GM21447 (cell line): Measurements from ENCODE around the gene DNAJC17.

Experiments used
- ATAC-seq: cut with Tn5 transposase; IDR thresholded peaks from one replicate; pipeline ENCODE4 v1.9.1; 2021; ENCODE audit not compliant: unreplicated experiment

DNAJC17 gene

GRCh38 chr15:40831861-40832260, 24.6 kb upstream of the DNAJC17 start:
- ATAC-seq: no peak

DNA sequence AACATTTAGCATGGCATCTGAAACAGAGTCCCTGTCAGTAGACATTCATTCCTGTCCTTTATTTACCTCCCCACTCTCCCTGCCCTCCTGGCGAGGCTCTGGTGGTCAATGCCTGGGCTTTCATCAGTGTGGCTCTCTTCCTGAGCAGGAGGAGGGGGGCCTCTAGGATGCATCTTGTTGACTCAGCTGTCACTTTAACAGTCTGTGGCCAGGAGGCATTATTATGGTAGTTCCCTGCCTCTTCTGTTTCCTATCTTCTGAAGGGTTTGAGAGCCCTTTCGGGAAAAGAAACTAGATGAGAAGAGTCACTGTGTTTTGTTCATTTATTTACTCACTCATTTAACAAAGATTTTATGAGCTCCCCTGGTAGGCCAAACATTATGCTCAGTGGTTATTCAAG, 23.6 kb upstream of the DNAJC17 start:
- no peak for ATAC-seq

DNA sequence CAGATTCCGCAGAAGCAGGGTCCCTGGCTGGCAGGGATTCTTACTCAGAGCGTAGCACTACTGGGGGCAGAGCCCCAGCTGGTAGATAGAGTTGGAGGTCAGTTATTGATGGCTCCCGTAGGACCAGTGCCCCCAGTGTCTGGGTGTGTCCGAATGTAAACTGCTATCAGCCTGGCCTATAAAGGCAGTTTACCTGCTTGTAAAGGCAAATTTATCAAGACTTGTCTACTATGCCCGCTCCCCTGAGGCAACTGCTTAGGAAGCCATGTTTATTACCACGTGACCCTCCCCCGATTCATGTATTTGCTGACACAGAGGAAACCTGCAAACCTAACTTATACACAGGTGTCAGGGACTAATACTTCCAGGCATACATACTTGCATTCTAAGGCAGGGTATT, 21.8 kb upstream of the DNAJC17 start:
- ATAC-seq: no peak

DNA sequence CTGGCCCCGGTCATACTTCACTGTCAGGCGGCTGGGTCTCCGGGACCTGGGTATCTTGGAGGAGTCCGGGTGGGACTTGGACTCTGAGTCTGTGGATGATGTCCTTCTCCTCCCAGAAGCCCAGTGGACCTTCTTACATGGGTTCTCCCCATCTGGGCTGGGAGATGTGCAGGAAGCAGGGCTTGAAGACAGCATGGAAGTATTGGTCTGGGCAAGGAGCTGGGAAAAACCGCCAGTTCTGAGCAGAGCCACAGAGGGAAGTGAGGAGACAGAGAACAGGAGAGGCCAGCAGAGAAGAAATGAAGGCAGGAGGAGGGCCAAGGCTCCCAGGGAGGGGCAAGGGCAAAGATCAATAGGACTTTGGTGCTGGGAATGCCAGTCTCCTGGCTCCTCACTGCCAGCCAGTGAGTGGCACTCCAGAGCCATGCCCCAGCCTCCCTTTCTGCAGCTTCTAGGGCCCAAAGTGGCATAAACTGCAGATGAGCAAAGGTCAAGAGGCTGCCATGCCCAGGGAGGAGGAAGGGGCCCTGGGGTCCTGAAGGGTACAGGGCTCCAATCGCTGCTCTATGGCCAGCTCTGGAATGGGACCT, 21.3 kb upstream of the DNAJC17 start, which contains the start of gene PPP1R14D:
Gene PPP1R14D, minus strand, starts transcription at position 262 of the 590 bp plus-strand sequence. Its CDS starts 67 bp downstream, at position 195.
- ATAC-seq: no peak

DNA sequence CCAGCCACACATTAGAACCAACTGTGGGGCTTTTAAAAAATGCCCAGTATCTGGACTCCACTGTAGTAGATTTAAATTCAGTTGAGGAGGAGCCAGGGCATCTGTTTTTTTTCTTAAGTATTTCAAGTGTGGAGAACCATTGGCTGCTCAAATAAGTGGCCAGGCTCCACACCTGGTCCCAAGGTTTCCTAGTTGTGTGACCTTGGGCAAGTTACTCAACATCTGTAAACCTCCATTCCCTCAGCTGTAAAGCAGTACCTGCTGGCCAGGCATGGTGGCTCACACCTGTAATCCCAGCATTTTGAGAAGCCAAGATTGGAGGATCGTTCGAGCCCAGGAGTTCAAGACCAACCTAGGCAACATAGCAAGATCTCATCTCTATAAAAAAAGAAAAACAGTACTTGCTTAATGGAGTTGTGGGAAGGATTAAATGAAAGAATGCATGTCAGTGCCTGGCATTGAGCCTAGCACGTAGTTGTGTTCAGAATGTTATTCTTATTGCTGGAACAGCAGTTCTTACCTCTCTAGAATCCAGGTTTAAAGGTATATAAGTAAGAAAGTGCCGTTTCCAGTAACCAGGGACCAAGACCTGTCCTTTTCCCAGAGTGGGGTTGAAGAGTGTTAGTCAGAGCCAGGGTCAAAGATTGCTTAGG, 19.3 kb upstream of the DNAJC17 start:
- ATAC-seq: no peak

DNA sequence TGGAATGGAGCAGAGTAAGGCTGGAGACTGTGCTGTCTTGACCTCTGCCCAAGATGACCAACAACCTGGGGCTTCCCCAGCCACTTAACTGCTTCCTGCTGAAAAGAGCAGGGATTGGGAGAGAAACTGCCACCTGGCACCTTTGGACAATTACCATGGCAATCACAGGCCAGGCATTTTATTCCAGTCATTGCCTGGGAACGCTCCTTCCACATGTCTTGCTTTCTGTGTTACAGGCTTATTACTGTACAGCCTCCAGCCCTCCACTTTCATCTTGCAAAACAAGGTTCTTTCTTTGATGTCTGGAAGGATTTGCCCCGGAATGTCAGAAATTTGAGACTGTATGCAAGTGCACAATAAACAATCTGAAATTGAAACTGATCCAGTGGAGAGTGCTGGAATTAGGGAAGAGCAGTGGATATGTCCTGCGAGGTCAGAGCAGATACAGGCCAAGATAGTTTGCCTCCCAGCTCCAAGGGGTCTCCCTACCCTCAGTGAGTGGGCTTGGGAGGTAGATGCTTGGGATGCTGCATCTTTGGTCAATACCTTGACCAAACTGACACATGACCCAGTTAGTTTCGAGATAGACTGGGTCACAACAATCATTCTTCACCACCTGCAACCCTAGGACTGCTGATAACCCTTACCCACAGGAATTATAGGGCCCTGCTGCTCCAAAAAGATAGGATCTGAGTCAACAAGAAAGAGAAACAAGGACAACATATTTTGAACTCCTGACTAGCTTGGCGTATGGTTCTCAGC, 18.6 kb upstream of the DNAJC17 start:
- no peak for ATAC-seq

DNA sequence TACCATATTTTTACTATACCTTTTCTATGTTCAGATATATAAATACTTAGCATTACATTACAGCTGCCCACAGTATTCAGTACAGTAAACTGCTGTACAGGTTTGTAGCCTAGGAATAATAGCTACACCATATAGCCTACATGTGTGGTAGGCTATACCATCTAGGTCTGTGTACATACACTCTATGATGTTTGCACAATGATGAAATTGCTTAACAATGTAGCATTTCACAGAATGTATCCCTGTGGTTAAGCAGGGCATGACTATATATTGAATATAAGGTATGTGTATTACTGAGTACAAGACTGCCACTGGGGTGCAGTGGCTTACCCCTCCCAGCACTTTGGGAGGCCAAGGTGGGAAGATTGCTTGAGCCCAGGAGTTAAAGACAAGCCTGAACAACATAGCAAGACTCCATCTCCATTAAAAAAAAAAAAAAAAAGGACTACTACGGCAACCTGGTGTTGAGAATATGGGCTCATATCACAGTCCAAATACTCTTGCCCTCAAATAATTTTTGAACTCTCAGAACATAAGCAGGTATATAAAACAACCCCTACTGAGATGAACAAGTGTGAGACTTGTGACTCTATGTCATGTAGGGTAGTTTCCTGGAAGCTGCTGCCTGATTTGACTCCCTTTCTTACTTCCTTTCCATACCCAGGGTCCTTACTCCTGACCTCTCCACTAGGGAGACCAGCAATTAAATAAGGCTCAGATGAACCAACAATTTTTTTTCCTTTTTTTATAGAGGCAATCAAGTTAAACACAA, 16.5 kb upstream of the DNAJC17 start:
- no peak for ATAC-seq

DNA sequence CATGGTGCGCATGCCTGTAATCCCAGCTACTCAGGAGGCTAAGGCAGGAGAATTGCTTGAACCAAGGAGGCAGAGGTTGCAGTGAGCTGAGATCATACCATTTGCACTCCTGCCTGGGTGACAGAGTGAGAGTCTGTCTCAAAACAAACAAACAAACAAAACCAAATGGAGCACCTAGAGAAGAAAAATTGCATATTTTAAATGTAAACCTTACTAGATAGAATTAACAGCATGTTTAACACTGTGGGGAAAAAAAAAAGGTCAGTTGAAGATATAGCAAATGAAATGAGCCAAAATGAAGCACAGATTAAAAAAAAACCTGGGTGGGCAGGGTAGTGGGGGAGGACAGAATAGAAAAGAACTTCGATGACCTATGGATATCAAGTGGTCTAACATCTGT, 13.9 kb upstream of the DNAJC17 start:
- no peak for ATAC-seq

- no peak for ATAC-seq
Observed at GRCh38 chr15:40819048-40819447, 11.8 kb upstream of the DNAJC17 start.

DNA sequence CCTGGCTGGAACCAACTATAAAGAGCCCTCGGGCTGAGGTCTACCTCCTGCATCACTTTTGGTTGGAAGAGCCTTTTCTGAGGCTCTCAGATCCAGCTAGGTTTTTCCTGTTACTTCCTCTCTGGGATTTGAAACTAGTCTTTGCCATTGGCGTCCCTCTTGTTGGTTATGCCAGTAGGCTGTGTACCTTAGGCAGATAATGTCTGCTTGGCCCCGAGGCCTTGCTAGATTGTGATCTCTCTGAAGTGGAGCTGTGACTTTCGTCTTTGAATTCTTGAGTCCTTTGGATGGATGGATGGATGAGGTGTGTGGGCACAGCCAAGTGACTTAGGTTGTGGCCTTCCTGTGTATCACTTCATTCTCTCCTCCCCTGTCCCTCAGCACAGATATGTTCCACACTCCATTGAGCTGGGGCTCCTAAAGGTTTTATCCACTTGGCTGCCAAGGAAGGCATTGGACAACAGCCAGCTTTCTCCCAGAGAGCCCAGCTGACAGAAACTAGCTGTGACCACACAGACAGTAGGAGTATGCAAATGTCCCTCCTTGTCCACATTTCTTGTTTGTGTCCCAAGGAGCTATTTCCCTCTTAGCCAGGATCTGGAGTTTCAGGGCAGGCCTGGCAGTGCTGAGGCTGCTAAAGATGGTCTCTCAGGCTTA, 7.9 kb upstream of the DNAJC17 start:
- no peak for ATAC-seq

DNA sequence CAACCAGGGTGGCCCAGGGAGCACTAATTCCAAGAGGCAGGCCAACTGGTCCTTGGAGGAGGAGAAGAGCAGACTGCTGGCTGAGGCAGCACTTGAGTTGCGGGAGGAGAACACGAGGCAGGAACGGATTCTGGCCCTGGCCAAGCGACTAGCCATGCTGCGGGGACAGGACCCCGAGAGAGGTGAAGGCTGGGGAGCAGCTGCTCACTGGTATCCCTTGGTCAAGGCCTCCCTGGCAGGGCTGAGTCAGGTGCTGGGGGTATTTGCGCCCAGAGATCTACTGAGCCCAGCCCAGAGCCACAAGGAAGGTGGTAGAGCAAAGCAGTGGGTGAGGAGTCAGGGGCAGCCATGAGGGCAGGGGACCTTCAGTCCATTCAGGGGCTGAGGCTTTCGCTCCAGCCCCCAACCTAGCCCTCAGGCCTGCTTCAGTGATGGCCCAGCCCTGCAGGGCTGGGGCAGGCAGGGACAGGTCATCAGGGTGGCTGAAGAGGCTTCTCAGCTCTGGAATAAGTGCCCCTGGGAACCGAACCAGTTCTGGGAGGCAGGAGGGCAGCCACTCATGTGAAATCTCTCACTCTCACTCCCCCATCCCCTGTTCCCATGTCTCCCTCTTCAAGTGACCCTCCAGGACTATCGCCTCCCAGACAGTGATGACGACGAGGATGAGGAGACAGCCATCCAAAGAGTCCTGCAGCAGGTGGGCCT, 5.6 kb upstream of the DNAJC17 start:
- no peak for ATAC-seq

DNA sequence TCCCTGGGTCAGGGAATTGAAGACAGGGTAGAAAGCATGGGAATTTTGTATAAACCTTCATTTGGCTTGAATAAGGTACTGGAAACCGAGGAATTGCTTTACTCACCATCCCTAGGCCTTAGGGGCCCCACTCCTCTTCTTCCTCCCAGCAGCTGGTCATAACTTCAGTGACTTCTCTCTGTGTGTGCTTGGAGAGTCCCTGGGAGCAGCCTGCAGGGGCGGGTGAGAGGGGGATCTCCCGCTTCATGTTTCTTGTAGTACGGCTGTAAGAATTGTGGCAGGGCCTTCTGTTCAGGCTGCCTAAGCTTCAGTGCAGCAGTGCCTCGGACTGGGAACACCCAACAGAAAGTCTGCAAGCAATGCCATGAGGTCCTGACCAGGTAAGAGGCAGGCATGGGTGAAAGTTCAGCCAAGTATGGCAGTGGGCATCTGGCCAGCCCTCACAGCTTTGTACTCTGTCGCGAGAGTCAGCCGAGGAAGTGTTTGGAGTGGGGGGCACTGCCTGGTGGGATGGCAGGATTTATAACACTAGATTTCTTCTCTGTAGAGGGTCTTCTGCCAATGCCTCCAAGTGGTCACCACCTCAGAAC, 1.7 kb upstream of the DNAJC17 start:
- no peak for ATAC-seq

GRCh38 chr15:40807888-40808461, 702 bp upstream of the DNAJC17 start:
- no peak for ATAC-seq

DNA sequence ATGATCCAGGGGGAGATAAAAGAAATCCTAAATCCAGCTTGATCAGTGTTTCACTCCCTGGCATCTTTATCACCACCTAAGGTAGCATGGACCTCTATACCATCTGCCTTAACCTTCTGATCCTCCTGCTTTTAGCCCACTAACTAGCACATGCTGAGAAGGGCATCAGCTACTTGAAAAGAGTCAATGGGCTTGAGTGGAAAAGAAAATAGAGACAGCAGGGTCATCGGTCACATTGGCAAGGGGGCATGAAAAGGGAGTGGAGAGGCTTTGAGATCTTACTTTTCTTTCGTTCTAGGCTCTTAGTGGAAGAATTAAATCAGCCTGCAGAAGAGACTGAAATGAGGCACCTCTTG, 623 bp downstream of the DNAJC17 start:
- ATAC-seq: no peak

DNA sequence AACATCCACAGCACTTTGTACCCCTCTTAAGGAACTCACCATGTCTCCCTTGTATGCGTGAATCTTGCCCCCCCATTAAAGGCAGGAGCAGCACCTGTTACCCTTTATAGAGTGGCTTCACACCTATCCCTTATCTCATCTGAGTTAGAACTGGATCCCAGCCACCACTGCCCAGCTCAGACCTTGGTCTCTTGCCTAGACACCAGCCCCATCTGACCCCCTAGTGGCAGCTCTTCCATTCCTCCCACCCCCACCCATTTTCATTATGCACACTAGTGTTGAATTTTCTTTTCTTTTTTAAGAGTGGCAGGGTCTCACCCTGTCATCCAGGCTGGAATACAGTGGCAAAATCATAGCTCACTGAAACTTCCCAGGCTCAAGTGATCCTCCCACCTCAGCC, 3.6 kb downstream of the DNAJC17 start:
- no peak for ATAC-seq

DNA sequence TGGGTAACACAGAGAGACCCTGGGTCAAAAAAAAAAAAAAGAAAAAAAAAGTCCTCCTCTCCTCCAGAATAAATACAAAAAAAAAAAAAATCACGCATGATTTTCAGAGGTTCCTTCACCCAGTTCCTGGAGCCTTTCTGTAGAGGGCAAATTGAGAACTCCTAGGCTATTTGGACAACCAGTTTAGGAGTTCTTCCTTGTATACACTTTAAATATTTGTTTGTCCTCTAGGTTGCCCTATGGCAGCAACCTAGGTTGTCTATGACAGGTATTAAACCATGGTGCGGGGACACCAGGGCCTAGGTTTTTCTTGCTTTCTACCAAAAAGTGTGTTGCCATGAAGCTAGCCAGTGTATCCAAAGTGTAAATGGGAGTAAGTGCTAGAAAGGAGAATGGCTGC, 4.2 kb downstream of the DNAJC17 start:
- ATAC-seq: no peak

DNA sequence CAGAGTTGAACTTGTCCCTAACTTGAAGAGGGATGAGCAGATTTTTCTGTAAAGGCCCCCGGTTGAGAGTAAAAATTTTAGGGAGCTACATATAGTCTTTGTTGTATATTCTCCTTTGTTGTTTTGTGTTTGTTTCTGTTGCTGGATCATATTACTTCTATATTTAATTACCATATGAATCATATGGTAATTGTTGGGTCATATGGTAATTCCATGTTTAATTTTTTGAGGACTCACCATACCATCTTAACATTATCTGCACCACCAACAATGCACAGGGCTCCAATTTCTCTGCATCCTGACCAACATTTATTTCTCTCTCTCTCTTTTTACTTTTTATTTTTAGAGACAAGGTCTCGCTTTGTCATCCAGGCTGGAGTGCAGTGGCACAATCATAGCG, 7.8 kb downstream of the DNAJC17 start:
- no peak for ATAC-seq

DNA sequence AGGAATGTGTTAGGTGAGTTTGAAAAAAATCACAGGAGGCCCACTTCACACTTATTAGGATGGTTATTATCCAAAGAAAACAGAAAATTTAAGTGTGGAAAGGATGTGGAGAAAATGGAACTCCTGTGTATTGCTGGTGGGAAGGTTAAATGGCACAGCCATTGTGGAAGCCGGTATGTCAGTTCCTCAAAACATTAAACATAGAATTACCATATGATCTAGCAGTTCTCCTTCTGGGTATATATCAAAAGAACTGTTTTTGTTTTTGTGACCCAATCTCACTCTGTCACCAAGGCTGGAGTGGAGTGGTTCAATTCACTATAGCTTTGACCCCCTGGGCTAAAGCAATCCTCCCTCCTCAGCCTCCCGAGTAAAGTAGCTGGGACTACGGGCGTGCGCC, 10.8 kb downstream of the DNAJC17 start:
- no peak for ATAC-seq

GRCh38 chr15:40796041-40796440, 11.2 kb downstream of the DNAJC17 start:
- no peak for ATAC-seq
